HEK293T (cell line): Measurements from ENCODE around the gene CS.

Source experiments
- CTCF ChIA-PET: fragments of 350-600 bp; formaldehyde crosslinking; extraction: SDS; loops from one replicate; lab custom pipeline; 2021; ENCODE audit warnings: antibody characterized with exemption, inconsistent platforms; lab: Yijun Ruan, JAX
- POLR2A ChIA-PET: fragments of 350-600 bp; formaldehyde crosslinking; extraction: SDS; loops from one replicate; lab custom pipeline; 2020; ENCODE audit warnings: antibody characterized with exemption, inconsistent platforms; lab: Yijun Ruan, JAX
- DNase-seq: peaks from one replicate; pipeline ENCODE4 v3.0.0; 2012; ENCODE audit warnings: mixed read lengths; ENCODE audit errors: extremely low spot score
- ARNT ChIP-seq: fragments of 450-650 bp; IDR thresholded peaks from 2 replicates; pipeline ENCODE4 v1.6.1; 2017; ENCODE audit warnings: mild to moderate bottlenecking
- BHLHE40 ChIP-seq: fragments of 450-650 bp; IDR thresholded peaks from 2 replicates; pipeline ENCODE4 v1.6.1; 2016; ENCODE audit warnings: mild to moderate bottlenecking, moderate library complexity, borderline replicate concordance
- CTBP1 ChIP-seq: fragments of 450-650 bp; IDR thresholded peaks from 2 replicates; pipeline ENCODE4 v1.6.1; 2016; ENCODE audit warnings: borderline replicate concordance
- ELF4 ChIP-seq: fragments of 450-650 bp; IDR thresholded peaks from 2 replicates; pipeline ENCODE4 v1.6.1; 2017; ENCODE audit warnings: antibody characterized with exemption
- FOXA1 ChIP-seq: fragments of 450-650 bp; IDR thresholded peaks from 2 replicates; pipeline ENCODE4 v1.6.1; 2016; ENCODE audit warnings: mild to moderate bottlenecking
- FOXK2 ChIP-seq: fragments of 450-650 bp; IDR thresholded peaks from 2 replicates; pipeline ENCODE4 v1.6.1; 2016; ENCODE audit warnings: mild to moderate bottlenecking
- FOXM1 ChIP-seq: fragments of 450-650 bp; IDR thresholded peaks from 2 replicates; pipeline ENCODE4 v1.6.1; 2017; ENCODE audit warnings: mild to moderate bottlenecking, borderline replicate concordance
- HDGF ChIP-seq: fragments of 450-650 bp; IDR thresholded peaks from 2 replicates; pipeline ENCODE4 v1.6.1; 2017; ENCODE audit warnings: antibody characterized with exemption, borderline replicate concordance
- L3MBTL2 ChIP-seq: fragments of 450-650 bp; conservative IDR thresholded peaks from 2 replicates; pipeline ENCODE4 v1.6.1; 2016; ENCODE audit warnings: mild to moderate bottlenecking
- LEF1 ChIP-seq: fragments of 450-650 bp; IDR thresholded peaks from 2 replicates; pipeline ENCODE4 v1.6.1; 2017; ENCODE audit warnings: mild to moderate bottlenecking, borderline replicate concordance
- NFRKB ChIP-seq: fragments of 450-650 bp; IDR thresholded peaks from 2 replicates; pipeline ENCODE4 v1.6.1; 2016; ENCODE audit warnings: mild to moderate bottlenecking, moderate library complexity
- PKNOX1 ChIP-seq: fragments of 450-650 bp; IDR thresholded peaks from 2 replicates; pipeline ENCODE4 v1.6.1; 2016
- SP1 ChIP-seq: fragments of 450-650 bp; IDR thresholded peaks from 2 replicates; pipeline ENCODE4 v1.6.1; 2017
- SUZ12 ChIP-seq: fragments of 450-650 bp; IDR thresholded peaks from 2 replicates; pipeline ENCODE4 v1.6.1; 2016; ENCODE audit warnings: mild to moderate bottlenecking
- TARDBP ChIP-seq: fragments of 450-650 bp; IDR thresholded peaks from 2 replicates; pipeline ENCODE4 v1.6.1; 2016
- ZNF384 ChIP-seq: fragments of 450-650 bp; IDR thresholded peaks from 2 replicates; pipeline ENCODE4 v1.6.1; 2016

The CS gene

GRCh38 chr12:56242986-56243385, 57.1 kb downstream of the CS start:
- no peak for TF ChIP-seq CTBP1
- no peak for TF ChIP-seq SUZ12
- no peak for DNase-seq
- ChIA-PET CTCF (interaction anchor here (1.3 kb wide), 1 partner anchor 11 kb away, joined by 3 read pairs; no protein-coding TSS in a partner anchor), POLR2A (interaction anchor here (1.1 kb wide), 1 partner anchor 8 kb away, joined by 3 read pairs; no protein-coding TSS in a partner anchor)

- TF ChIP-seq SUZ12 = no peak
- no peak for TF ChIP-seq ZNF384
- no peak for TF ChIP-seq HDGF
- TF ChIP-seq FOXK2 = no peak
- TF ChIP-seq NFRKB = no peak
- no peak for TF ChIP-seq SP1
- TF ChIP-seq TARDBP = no peak
- no peak for TF ChIP-seq ARNT
- TF ChIP-seq ELF4 = no peak
- TF ChIP-seq PKNOX1 = no peak
- no peak for TF ChIP-seq L3MBTL2
- TF ChIP-seq FOXM1 = no peak
- no peak for TF ChIP-seq CTBP1
- no peak for TF ChIP-seq FOXA1
- TF ChIP-seq BHLHE40 = no peak
- no peak for TF ChIP-seq LEF1
- DNase-seq = no peak
- CTCF ChIA-PET = interaction anchor here (1.3 kb wide), 1 partner anchor 10 kb away, joined by 3 read pairs; no protein-coding TSS in a partner anchor
Observed at GRCh38 chr12:56241424-56242303, 58.5 kb downstream of the CS start.

GRCh38 chr12:56237552-56237951, 62.6 kb downstream of the CS start:
- TF ChIP-seq HDGF = no peak
- no peak for TF ChIP-seq L3MBTL2
- TF ChIP-seq CTBP1 = no peak
- no peak for TF ChIP-seq FOXK2
- TF ChIP-seq SP1 = no peak
- TF ChIP-seq FOXM1 = no peak
- CTCF ChIA-PET = no interaction called here

More at GRCh38 chr12:56241424-56242303, 58.5 kb downstream of the CS start:
- POLR2A ChIA-PET = no interaction called here

GRCh38 chr12:56236985-56237384, 63.1 kb downstream of the CS start:
- ChIA-PET CTCF (interaction anchor here (1.4 kb wide), 1 partner anchor 117 kb away, joined by 3 read pairs; no protein-coding TSS in a partner anchor), POLR2A (interaction anchor here (0.6 to 2.7 kb wide), 5 partner anchors 14 to 133 kb away, joined by 3 to 18 read pairs (median 4); partner anchors contain the start of genes COQ10A, PA2G4, RNF41 and SMARCC2)
- no peak for DNase-seq
- TF ChIP-seq ELF4 (no peak), SP1 (no peak), BHLHE40 (no peak), NFRKB (no peak), ZNF384 (no peak), PKNOX1 (no peak), FOXM1 (no peak), FOXK2 (no peak), L3MBTL2 (no peak), LEF1 (no peak), FOXA1 (no peak), ARNT (no peak), TARDBP (no peak), SUZ12 (no peak), HDGF (no peak)

More at GRCh38 chr12:56237552-56237951, 62.6 kb downstream of the CS start:
- POLR2A ChIA-PET = interaction anchor here (0.6 to 2.7 kb wide), 4 partner anchors 16 to 133 kb away, joined by 3 to 18 read pairs (median 4); partner anchors contain the start of genes COQ10A, PA2G4, RNF41 and SMARCC2
- no peak for DNase-seq

GRCh38 chr12:56236091-56236490, 64.0 kb downstream of the CS start:
- TF ChIP-seq L3MBTL2 (no peak), CTBP1 (no peak), FOXA1 (no peak), ARNT (no peak), SUZ12 (no peak), HDGF (no peak), ZNF384 (no peak)
- POLR2A ChIA-PET = interaction anchor here (1.5 to 2.7 kb wide), 3 partner anchors 14 to 31 kb away, joined by 4 to 18 read pairs (median 5); partner anchors contain the start of genes COQ10A and RNF41
- CTCF ChIA-PET = interaction anchor here (0.6 to 1.4 kb wide), 3 partner anchors 8 to 116 kb away, joined by 3 read pairs; no protein-coding TSS in a partner anchor
- DNase-seq = no peak

- no peak for TF ChIP-seq ARNT
- no peak for DNase-seq
- ChIA-PET POLR2A (interaction anchor here (1.1 to 2.7 kb wide), 4 partner anchors 13 to 72 kb away, joined by 3 to 18 read pairs (median 6); partner anchors contain the start of gene RNF41), CTCF (interaction anchor here (1.4 kb wide), 1 partner anchor 27 kb away, joined by 4 read pairs; no protein-coding TSS in a partner anchor)
Observed at GRCh38 chr12:56234746-56235436, 65.2 kb downstream of the CS start.
